ENCODE data around the gene ARHGEF28.
A peak's percentile ranks its signal among the peaks of the same experiment; 100 is the strongest.

ARHGEF28 gene

GRCh38 chr5:73625944-73626811, at the start of gene ARHGEF28:
TSS of gene ARHGEF28 (plus strand) at chr5:73626196. CDS start at chr5:73684852, 58,656 bp downstream.
- DNase-seq (ENCODE audit: low read depth in 3 of 3): no peak

GRCh38 chr5:73582285-73583145, 43.5 kb upstream of the ARHGEF28 start:
- DNase-seq (ENCODE audit: low read depth in 3 of 3): no peak

- DNase-seq (ENCODE audit: low read depth in 3 of 3): no peak
Observed at GRCh38 chr5:73587923-73588322, 38.1 kb upstream of the ARHGEF28 start.

GRCh38 chr5:73591102-73591695, 34.8 kb upstream of the ARHGEF28 start:
- peak in 1 of 3 experiments; percentile 22 for DNase-seq (ENCODE audit: low read depth in 3 of 3)

- DNase-seq (ENCODE audit: low read depth in 3 of 3): no peak
Observed at GRCh38 chr5:73591698-73592501, 34.1 kb upstream of the ARHGEF28 start.

GRCh38 chr5:73592551-73592950, 33.4 kb upstream of the ARHGEF28 start:
- DNase-seq (ENCODE audit: low read depth in 3 of 3): no peak

GRCh38 chr5:73596705-73597328, 29.2 kb upstream of the ARHGEF28 start:
- no peak for DNase-seq (ENCODE audit: low read depth in 3 of 3)

- DNase-seq (ENCODE audit: low read depth in 3 of 3): no peak
Observed at GRCh38 chr5:73599380-73599779, 26.6 kb upstream of the ARHGEF28 start.

- no peak for DNase-seq (ENCODE audit: low read depth in 3 of 3)
Observed at GRCh38 chr5:73603998-73604397, 22.0 kb upstream of the ARHGEF28 start.

- no peak for DNase-seq (ENCODE audit: low read depth in 3 of 3)
Observed at GRCh38 chr5:73605223-73606087, 20.5 kb upstream of the ARHGEF28 start.

- no peak for DNase-seq (ENCODE audit: low read depth in 3 of 3)
Observed at GRCh38 chr5:73606206-73606753, 19.7 kb upstream of the ARHGEF28 start.

GRCh38 chr5:73607228-73607627, 18.8 kb upstream of the ARHGEF28 start:
- DNase-seq (ENCODE audit: low read depth in 3 of 3): no peak

- no peak for DNase-seq (ENCODE audit: low read depth in 3 of 3)
Observed at GRCh38 chr5:73612799-73613198, 13.2 kb upstream of the ARHGEF28 start.

- no peak for DNase-seq (ENCODE audit: low read depth in 3 of 3)
Observed at GRCh38 chr5:73615085-73615484, 10.9 kb upstream of the ARHGEF28 start.

- no peak for DNase-seq (ENCODE audit: low read depth in 3 of 3)
Observed at GRCh38 chr5:73615947-73616346, 10.0 kb upstream of the ARHGEF28 start.

- no peak for DNase-seq (ENCODE audit: low read depth in 3 of 3)
Observed at GRCh38 chr5:73617510-73618279, 8.3 kb upstream of the ARHGEF28 start.

GRCh38 chr5:73619606-73620333, 6.2 kb upstream of the ARHGEF28 start:
- DNase-seq (ENCODE audit: low read depth in 3 of 3): no peak

- DNase-seq (ENCODE audit: low read depth in 3 of 3): no peak
Observed at GRCh38 chr5:73620334-73620687, 5.7 kb upstream of the ARHGEF28 start.

Measured in stimulated activated CD4-positive, alpha-beta T cell treated with anti-CD3 and anti-CD28 coated beads, TNF-alpha, amount 100 ng/mL, for 4 hours (primary cell).